HL-60/S4 treated with retinoic acid at 250 ng/mL for 4 days and 3 days (cell line): ENCODE measurements around the gene INVS.
"Not testable (repeated sequence)": the region's sequence is repeated elsewhere in the genome, so short reads cannot be mapped to it uniquely, and the experiment has no call there.

Experiments used
- in situ Hi-C: fragments of 300-500 bp; cut with MboI; formaldehyde crosslinking; loops from 2 replicates; pipeline ENCODE4 v1.7.0; 2022; ENCODE audit warnings: low sequenced_read_pairs

Gene INVS

DNA sequence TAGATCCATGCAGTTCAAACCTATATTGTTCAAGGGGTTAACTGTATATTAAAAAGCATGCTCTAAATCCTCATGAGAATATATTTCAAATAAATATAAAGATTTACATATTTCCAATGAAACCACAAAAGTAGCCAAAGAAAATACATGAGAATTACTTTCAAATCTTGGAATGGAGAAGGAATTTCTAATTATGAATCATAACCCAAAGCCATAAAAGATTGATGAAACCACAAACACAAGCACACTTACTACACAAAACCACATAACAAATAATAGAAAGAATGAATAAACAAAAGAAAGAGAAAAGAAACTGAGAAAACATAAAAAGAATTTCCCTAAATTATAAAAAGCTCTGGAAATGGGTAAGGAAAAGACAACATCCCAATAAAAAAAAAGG lies 16.3 kb upstream of the INVS start:
- in situ Hi-C loops, result no loop called here

DNA sequence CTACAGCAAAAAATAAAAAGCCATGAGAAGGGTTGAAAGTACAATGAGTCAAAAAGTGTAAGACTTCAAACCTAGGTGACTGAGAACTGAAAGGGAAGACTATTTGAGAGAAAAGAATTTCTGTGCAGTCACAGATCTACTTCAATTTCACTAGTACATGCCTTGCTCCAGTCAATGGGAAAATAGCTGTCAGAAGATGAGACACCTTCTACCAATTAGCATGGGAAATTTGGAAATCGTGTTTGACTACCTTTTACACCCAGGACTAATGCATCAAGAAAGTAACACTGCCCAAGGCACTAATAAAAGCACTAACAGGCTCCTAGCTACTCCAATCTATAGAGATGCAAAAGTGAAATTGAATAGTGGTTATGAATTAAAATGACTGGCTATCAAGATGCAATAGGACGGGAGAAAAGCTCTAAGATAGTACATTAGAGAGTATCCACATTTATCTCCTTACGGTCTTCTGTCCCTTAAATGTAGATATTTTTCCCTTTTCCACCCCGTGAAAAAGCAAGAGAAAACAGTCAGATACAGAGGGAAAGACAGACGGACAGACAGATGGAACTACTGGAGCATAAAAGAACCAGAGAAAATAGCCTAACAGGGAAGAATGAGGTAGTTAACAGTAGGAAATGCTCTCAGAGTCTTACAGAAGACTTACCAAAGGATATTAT lies 15.5 kb upstream of the INVS start:
- in situ Hi-C loops, result no loop called here

DNA sequence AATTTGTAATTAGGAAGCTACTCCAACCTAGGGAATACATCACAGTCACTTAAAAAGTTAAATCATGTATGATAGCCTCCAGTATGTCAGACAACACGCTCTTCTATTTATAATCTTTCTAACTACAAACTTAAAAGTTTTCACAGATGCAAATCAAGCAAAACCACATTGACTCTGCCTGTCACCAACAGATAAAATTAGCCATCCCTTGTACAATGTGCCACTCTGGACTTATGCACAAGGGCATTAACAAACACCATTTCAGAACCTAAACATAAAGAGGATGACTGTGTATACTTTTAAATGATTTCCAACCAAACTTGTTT lies 15.0 kb upstream of the INVS start:
- in situ Hi-C loops, result no loop called here

GRCh38 chr9:100084734-100085133 lies 14.3 kb upstream of the INVS start:
- in situ Hi-C loops, result no loop called here

- in situ Hi-C loops, result no loop called here
Measured at GRCh38 chr9:100086097-100086635, 12.9 kb upstream of the INVS start.

DNA sequence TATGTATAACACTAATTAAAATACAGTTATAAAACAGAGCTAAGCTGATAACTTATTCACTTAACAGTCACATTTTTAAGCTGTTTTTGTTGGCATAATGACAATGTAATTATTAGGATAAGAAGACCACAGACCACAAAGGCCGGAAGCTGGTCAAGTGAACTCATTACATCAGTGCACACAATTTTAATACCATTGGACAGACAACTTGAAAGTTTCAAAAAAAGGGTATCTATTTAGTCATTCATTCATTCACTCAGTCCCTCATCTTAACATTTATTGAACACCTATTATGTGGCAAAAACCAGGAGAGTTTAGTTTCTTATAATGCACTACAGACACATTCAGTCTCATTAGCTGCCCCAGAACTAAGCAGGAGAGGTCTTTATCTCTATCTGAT lies 11.8 kb upstream of the INVS start:
- in situ Hi-C loops, result no loop called here

GRCh38 chr9:100088202-100088601 lies 10.8 kb upstream of the INVS start:
- in situ Hi-C loops, result no loop called here

- in situ Hi-C loops, result no loop called here
Measured at GRCh38 chr9:100090880-100091279, 8.2 kb upstream of the INVS start.

GRCh38 chr9:100091650-100092049 lies 7.4 kb upstream of the INVS start:
- in situ Hi-C loops, result no loop called here

DNA sequence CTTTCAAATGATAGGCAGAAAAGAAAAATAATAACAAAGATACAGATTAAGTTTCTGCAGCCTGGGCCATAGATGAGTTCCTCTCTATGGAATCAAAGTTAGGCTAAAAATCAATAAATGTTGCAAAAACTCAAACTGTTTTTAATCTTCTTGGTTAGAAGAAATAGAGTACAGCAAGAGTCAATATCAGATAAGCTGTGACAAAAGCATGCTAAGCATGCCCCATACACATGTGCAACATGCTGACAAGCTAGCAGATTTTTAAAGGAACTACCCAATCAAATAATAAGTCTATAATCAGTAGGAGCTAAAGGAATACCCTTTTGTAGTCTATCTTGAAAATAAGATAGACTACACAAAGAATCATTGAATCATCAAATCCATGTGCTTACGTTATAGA lies 7.0 kb upstream of the INVS start:
- in situ Hi-C loops, result no loop called here

DNA sequence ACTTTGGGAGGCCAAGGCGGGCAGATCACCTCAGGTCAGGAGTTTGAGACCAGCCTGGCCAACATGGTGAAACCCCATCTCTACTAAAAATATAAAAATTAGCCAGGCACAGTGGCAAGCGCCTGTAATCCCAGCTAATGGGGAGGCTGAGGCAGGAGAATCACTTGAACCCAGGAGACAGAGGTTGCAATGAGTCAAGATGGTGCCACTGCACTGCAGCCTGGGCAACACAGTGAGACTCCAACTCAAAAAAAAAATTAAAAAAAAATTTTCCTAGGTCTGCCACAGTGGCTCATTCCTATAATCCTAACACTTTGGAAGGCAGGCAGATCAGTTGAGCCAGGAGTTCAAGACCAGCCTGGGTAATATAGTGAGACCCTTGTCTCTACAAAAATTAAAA lies 4.6 kb upstream of the INVS start:
- in situ Hi-C loops, result not testable (repeated sequence)

DNA sequence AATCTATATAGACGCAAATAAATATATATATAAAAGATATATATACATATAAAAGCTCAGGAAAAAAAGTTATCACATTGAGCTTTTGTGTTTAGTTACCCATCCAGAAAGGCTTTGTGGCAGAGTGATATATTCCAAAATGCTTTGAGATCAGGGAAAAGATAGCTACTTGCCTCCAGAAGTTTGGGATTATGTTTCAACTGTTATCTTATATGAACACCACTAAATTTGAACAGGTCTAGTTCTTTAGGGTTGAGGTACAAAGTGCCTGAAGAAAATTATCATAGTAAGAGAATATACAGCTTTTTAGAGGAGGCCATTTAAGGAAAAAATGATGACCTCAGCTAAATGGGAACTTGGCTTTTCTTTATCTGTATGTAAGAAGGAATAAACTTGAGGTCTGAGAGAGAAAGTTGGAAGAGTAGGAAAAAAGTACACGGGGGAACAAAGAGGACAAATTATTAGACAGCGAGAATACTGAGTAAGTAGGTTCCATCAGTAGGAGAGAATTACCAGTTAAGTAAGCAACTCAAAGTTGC lies 2.6 kb upstream of the INVS start:
- in situ Hi-C loops, result no loop called here

DNA sequence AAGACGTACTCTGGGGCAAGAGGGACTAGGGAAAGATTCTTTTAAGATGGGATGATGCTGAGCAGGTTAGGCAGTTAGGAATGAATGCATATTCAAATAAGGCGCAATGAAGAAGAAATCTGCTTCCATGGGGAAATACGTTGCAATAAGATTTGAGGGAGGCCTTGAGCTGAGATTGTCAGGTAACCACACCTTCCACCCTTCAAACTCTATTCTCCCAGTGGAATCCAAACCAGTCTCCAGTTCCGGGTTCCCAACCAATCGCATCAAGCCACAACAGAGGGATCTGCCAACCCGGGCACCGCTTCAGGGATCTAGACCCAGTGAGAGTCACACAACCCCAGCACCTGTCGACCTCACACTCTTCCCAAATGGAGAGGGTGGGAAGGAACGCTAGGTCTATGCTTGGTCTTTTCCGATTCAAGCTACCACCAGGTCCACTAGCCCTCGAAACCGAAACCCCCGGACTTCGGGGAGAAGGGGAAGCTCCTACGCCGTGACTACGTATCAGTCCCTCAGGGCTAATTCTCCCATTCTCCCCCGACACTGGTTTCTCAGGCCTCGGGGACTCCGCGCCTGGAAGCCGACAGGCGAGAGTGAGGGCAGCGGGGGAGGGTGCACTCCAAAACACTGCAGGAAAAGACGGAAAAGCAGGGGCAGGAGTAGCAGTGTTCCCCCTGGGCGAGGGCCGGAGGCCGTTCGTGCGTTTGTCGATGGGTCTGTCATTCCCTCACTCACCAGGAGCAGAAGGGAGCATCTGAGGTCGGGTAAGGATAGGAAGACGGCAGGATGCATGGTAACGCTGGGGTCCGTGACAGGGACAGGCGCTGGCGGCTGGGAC lies 777 bp upstream of the INVS start:
- in situ Hi-C loops, result no loop called here

- in situ Hi-C loops, result no loop called here
Measured at GRCh38 chr9:100099722-100100042, 639 bp downstream of the INVS start.

GRCh38 chr9:100100146-100100667 lies 1.2 kb downstream of the INVS start:
- in situ Hi-C loops, result no loop called here

GRCh38 chr9:100101608-100102007 lies 2.6 kb downstream of the INVS start:
- in situ Hi-C loops, result no loop called here

DNA sequence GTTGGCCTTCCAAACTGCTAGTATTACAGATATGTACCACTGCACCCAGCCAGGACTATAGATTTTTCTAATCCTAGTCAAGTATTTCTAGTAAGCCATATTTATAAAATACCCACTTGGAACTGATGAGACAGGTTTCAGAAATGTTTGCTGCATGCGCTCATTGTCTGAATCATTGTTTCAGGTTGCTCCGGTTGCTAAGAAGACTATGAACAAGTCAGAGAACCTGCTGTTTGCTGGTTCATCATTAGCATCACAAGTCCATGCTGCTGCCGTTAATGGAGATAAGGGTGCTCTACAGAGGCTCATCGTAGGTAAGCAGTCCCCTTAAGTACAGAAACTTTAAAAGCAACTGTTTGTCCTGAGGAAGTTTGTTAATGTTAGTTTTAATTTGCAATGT lies 5.3 kb downstream of the INVS start:
- in situ Hi-C loops, result no loop called here

DNA sequence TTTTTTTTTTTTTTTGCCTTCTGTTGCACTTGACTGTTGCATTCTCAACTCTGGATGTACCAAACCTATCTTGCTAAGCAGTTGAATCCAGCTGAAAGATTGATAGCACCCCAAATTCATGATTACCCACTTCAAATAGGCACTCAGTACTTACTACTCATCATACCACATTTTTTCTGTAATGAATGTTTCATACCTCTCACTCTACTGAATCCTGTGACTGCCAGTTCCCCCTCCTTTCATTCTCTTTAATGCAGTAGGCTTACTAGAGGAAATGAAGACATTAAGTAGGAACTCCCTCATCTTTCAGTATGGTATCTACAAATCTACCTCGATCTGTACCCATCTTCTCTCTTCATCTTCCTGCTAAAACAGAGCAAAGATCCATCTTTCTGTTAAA lies 6.8 kb downstream of the INVS start:
- in situ Hi-C loops, result no loop called here

DNA sequence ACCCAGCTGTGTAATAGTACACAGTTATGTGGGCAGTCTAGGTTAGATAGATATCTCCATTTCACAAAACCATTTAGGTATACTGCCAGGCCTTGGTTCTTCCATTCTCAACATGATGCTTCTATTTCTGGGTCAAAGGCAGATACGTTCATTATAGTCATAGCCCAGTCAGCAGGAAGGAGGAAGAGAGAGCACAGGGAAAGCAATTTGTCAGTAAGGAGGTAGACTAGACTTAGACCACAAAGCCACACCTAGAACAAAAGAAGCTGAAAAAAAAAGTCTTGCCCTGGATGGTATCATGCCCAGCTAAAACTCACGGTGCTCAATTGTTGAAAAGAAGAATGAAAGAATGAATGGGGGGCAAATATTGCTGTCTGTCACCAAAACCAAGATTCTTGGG lies 7.6 kb downstream of the INVS start:
- in situ Hi-C loops, result no loop called here

GRCh38 chr9:100108559-100108958 lies 9.5 kb downstream of the INVS start:
- in situ Hi-C loops, result no loop called here

DNA sequence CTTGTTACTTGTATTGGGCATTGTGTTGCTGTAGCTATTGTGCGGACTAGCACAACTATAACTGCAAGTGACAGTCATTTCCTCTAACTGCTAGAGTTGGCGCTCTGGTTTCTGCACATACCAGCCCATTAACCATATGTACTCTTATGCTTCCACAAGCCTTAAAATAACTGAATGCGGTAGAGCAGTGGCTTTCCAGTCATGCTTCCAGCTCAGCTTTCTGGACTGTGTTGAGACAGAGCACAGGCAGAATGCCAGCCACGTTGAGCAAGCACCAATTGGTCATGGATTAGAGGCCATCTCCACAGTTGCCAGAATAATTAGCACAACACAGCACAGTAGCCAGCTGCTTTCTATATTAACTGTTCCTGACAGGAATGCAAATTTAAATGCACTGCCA lies 12.2 kb downstream of the INVS start:
- in situ Hi-C loops, result no loop called here

DNA sequence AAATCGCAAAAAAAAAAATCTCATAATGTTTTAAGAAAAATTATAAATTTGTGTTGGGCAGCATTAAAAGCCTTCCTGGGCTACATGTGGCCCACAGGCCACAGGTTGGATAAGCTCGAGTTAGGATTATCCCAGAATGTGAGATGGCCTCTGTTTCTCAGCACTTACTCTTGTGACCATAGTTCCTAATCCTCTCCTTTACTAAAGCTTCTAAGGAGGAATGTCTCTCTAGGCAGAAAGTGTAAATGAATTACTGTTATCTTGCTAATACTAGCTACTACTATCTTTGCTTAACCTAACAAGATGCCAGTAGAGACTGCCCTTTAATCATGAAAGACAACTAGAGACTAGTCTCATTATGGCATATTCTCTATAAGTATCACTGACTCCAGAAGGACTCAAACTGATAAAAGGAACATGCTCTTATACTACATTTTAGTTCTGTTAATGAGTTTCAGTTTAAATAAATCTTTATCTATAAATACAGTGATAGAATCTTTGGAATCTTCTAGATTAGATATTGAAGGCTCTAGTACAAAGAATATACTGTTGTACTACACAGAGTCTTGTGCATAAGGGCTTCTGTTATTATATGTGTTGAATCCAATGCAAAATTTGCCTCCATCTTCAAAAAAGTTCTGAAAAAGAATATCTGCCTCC lies 13.8 kb downstream of the INVS start:
- in situ Hi-C loops, result no loop called here
